Peyer's patch (tissue), 4 donors: ENCODE data around the gene PIGP.

Source experiments
- POLR2A ChIP-seq, 2 donors: fragments of 450-650 bp; IDR thresholded peaks; one replicate each; pipeline ENCODE4 v1.5.1; 2017; ENCODE audit warnings: antibody characterized with exemption in 2 of 2, mild to moderate bottlenecking in 2 of 2, moderate library complexity in 2 of 2
- TF ChIP-seq, protein P1 (sequence below), 6 experiments: fragments of 450-650 bp in 4 of 6; fragments of 200-600 bp in 2 of 6; sonication (generic) in 1 of 6; IDR thresholded peaks; one replicate each; pipeline ENCODE4 v1.5.1; 2017 to 2019; ENCODE audit warnings: antibody characterized with exemption in 6 of 6, mild to moderate bottlenecking in 3 of 6, moderate library complexity in 1 of 6

- TF ChIP-seq, protein P1, sequence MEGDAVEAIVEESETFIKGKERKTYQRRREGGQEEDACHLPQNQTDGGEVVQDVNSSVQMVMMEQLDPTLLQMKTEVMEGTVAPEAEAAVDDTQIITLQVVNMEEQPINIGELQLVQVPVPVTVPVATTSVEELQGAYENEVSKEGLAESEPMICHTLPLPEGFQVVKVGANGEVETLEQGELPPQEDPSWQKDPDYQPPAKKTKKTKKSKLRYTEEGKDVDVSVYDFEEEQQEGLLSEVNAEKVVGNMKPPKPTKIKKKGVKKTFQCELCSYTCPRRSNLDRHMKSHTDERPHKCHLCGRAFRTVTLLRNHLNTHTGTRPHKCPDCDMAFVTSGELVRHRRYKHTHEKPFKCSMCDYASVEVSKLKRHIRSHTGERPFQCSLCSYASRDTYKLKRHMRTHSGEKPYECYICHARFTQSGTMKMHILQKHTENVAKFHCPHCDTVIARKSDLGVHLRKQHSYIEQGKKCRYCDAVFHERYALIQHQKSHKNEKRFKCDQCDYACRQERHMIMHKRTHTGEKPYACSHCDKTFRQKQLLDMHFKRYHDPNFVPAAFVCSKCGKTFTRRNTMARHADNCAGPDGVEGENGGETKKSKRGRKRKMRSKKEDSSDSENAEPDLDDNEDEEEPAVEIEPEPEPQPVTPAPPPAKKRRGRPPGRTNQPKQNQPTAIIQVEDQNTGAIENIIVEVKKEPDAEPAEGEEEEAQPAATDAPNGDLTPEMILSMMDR (IDR thresholded peaks at IDR 0.05): no peak
- TF ChIP-seq POLR2A (IDR thresholded peaks at IDR 0.05): no peak
Measured at GRCh38 chr21:37058261-37058660, 14.6 kb downstream of the PIGP start.
